ENCODE data around the gene ZNF398. TPM values are rescaled to one million over a fixed set of nuclear protein-coding genes. Genes with fewer than 3 reads are reported as not detected.
"Not testable (repeated sequence)": the region's sequence is repeated elsewhere in the genome, so short reads cannot be mapped to it uniquely, and the experiment has no call there.

ZNF398 gene
- total RNA-seq, 1 donor from 2014 or later: 6.6 TPM

- no peak for ATAC-seq
- no peak for DNase-seq (ENCODE audit: low spot score)
Measured at GRCh38 chr7:149223761-149224160, 76.5 kb downstream of the ZNF398 start.

- ATAC-seq: no peak
- DNase-seq (ENCODE audit: low spot score): no peak
Measured at GRCh38 chr7:149224352-149224751, 77.1 kb downstream of the ZNF398 start.

DNA sequence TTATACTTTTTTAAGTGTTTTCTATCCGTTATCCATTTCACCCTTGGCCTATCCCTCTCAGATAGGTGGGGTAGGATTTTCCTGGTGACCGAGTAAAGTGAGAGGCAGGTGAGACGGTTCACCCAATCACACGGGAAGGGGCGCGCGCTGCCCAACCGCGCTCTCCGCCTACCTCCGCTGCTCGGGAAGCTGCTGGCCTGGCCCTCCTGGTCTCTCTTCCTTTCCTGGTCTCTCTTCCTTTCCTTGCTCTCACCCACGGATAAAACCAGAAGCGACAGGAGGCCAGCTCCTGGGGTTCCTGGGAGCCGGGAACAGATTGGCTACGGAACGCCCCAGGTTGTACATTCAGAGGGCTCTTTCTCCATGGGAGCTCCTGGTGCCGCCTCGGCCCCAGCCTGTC is 77.9 kb downstream of the ZNF398 start:
- no peak for ATAC-seq
- no peak for DNase-seq (ENCODE audit: low spot score)

- ATAC-seq (no peak), DNase-seq (ENCODE audit: low spot score) (no peak)
Measured at GRCh38 chr7:149225656-149226055, 78.4 kb downstream of the ZNF398 start.

GRCh38 chr7:149226366-149226765 is 79.1 kb downstream of the ZNF398 start:
- DNase-seq (ENCODE audit: low spot score); ATAC-seq: not testable (repeated sequence)

GRCh38 chr7:149226840-149227494 is 79.7 kb downstream of the ZNF398 start:
- ATAC-seq: peak; percentile 45
- no peak for DNase-seq (ENCODE audit: low spot score)

GRCh38 chr7:149228831-149229471 is 81.7 kb downstream of the ZNF398 start:
- DNase-seq (ENCODE audit: low spot score) (no peak), ATAC-seq (no peak)

GRCh38 chr7:149229526-149229925 is 82.3 kb downstream of the ZNF398 start:
- ATAC-seq (no peak), DNase-seq (ENCODE audit: low spot score) (no peak)

DNA sequence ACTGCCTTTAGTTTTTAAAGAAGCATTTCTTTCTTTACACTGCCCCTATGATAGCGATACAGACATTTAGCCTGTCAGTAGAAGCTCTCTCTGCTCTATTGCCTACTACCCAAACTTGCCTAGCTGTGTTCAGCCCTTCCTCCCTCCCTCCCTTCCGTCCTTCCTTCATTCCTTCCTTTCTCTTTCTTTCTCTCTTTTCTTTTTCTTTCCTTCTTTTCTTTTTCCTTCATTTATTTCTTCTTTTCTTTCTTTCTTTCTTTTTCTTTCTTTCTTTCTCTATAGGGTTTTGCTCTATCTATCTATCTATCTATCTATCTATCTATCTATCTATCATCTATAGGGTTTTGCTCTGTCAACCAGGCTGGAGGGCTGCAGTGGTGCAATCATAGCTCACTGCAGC is 85.1 kb downstream of the ZNF398 start:
- DNase-seq (ENCODE audit: low spot score) (no peak), ATAC-seq (no peak)

Other genes starting within 250 kb of the ZNF398 start
- gene PDIA4, start 118.9 kb upstream of the ZNF398 start, total RNA-seq: 266 TPM
- 3.6 TPM for gene ZNF786, start 56.7 kb upstream of the ZNF398 start, total RNA-seq
- gene ZNF425, start 21.1 kb upstream of the ZNF398 start, total RNA-seq: 1.1 TPM
- gene ZNF282, start 48.1 kb downstream of the ZNF398 start, total RNA-seq: 14.1 TPM
- 6.0 TPM for gene ZNF212, start 92.2 kb downstream of the ZNF398 start, total RNA-seq
- 5.1 TPM for gene ZNF783, start 114.7 kb downstream of the ZNF398 start, total RNA-seq